Right lobe of liver (tissue), 6 donors: ENCODE results near the gene PTPRT. TPM values are rescaled to one million over a fixed set of nuclear protein-coding genes. Genes with fewer than 3 reads are reported as not detected.

Experiments used
- ATAC-seq, 4 donors: fragments of 200-7000 bp; cut with Tn5 transposase; one replicate each; pipeline ENCODE4 v1.9.1; 2020; ENCODE audit warnings: mild to moderate bottlenecking in 4 of 4, moderate library complexity in 4 of 4
- DNase-seq, 3 donors: peaks; one replicate each; pipeline ENCODE4 v3.0.0-alpha.2; 2020
- H3K27ac ChIP-seq, 3 donors: fragments of 200-600 bp; one replicate each; pipeline ENCODE4 v1.8.0; 2022
- H3K27me3 ChIP-seq, 2 donors: fragments of 200-600 bp; one replicate each; pipeline ENCODE4 v1.8.0; 2022
- H3K36me3 ChIP-seq, 4 donors: fragments of 200-600 bp; sonication (generic) in 1 of 4; one replicate each; pipeline versions ENCODE4 v1.5.1 to v1.8.0; 2017 to 2022; ENCODE audit warnings: control low read depth in 1 of 4
- H3K4me1 ChIP-seq, 4 donors: fragments of 200-600 bp; sonication (generic) in 1 of 4; one replicate each; pipeline versions ENCODE4 v1.5.1 to v1.8.0; 2017 to 2022; ENCODE audit warnings: control low read depth in 1 of 4
- H3K4me3 ChIP-seq, 3 donors: fragments of 200-600 bp; one replicate each; pipeline ENCODE4 v1.8.0; 2022
- H3K9me3 ChIP-seq, 4 donors: fragments of 200-600 bp; sonication (generic) in 1 of 4; one replicate each; pipeline versions ENCODE4 v1.5.1 to v1.8.0; 2017 to 2022; ENCODE audit warnings: control low read depth in 1 of 4
- CTCF ChIP-seq, 4 donors: fragments of 200-600 bp in 3 of 4; fragments of 450-650 bp in 1 of 4; IDR thresholded peaks; one replicate each; pipeline versions ENCODE4 v1.5.1 to v1.8.0; 2016 to 2022; ENCODE audit warnings: antibody characterized with exemption in 4 of 4, mild to moderate bottlenecking in 2 of 4
- POLR2A ChIP-seq: fragments of 450-650 bp; IDR thresholded peaks from one replicate; pipeline ENCODE4 v1.6.1; 2017; ENCODE audit warnings: antibody characterized with exemption, mild to moderate bottlenecking
- WGBS: methylation state at CpG from one replicate; pipeline ENCODE4 v1.1.6; 2018; ENCODE audit warnings: low coverage, low lambda C conversion rate; ENCODE audit not compliant: insufficient coverage; ENCODE audit errors: missing lambda C conversion rate; 5-methylcytosine and 5-hydroxymethylcytosine counted together
- intact Hi-C, 2 donors: fragments of 100-400 bp; cut with DNase I; formaldehyde crosslinking; loops; one replicate each; pipeline versions ENCODE4 v1.11.2 to v1.14.1; 2022
- total RNA-seq, 6 experiments: library from RNA; depleted of rRNA in 2 of 6; stranded (reverse); fragments of >200 nt in 2 of 6; fragmentation: NEBNext Ultra II Directional in 3 of 6; extraction: Animal tissue kit (Norgen Biotek cat#: 25700) in 3 of 6; gene quantifications; one replicate each; pipeline versions ENCODE4 v1.1.0 to v1.2.4, GENCODE V29; 2016 to 2023
- donor health status: DM: no; HTN: yes; CAD: no.
- donor health status: DM: no; HTN: no; CAD: no.
- donor health status: DM: no; HTN: no; CAD: no.
- donor health status: DM: no; HTN: yes; CAD: no.
- donor health status: DM: no; HTN: yes; CAD: no.

Gene PTPRT
- total RNA-seq, 6 experiments from 2014 or later: 0.18 to 1.0 (median 0.51) TPM

DNA sequence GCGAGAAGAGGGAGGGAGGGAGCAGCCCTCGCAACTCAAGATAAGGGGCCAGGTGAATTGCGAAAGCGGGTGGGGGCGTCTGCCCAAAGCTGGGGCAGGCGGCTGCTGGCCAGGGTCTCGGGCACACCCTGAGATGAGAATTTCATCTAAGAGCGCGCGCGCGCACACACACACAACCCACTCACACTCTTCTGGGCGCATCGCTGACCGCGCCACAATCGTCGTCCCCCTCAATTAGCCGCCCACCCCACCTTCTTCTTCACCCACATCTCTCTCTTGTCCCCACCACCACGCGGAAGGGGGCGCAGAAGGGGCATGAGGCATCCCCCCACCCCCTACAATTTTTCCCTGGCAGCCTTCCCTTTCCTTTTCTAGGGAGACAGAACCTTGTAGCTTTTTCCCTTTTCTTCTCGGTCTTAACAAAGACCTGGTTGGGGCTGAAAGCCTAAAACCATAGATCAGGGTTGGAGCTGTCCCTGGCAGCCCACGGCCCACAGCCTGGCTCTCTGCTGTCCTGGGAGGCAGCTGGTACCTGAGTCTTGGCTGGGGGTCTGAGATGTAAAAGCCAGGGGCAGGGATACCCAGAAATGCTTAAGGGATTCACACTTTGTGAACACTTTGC, 737 bp upstream of the PTPRT start:
- no peak overlapping the region for H3K27ac ChIP-seq
- intact Hi-C loops: no loop called here
- H3K9me3 ChIP-seq: no peaks in the 10 kb centered on the region
- TF ChIP-seq CTCF (IDR thresholded peaks at IDR 0.05): no peak
- TF ChIP-seq POLR2A: no peak
- DNase-seq: no peak
- ATAC-seq: no peak
- WGBS: 11% methylated on average over 11 of the region's 24 CpGs
- no peaks in the 10 kb centered on the region for H3K36me3 ChIP-seq
- no peaks in the 10 kb centered on the region for H3K4me1 ChIP-seq
- no peaks in the 10 kb centered on the region for H3K27me3 ChIP-seq
- no peak overlapping the region for H3K4me3 ChIP-seq

GRCh38 chr20:43188861-43189553, 699 bp downstream of the PTPRT start:
- 3% methylated on average over 26 of the region's 64 CpGs for WGBS

GRCh38 chr20:43188234-43188653, 1.5 kb downstream of the PTPRT start:
- intact Hi-C loops: no loop called here
- TF ChIP-seq CTCF (IDR thresholded peaks at IDR 0.05): no peak
- TF ChIP-seq POLR2A: no peak
- DNase-seq (no peak), ATAC-seq (peak in 1 of 4 donors; percentile 9)
- H3K9me3 ChIP-seq: no peaks in the 10 kb centered on the region
- H3K36me3 ChIP-seq: no peaks in the 10 kb centered on the region
- H3K4me3 ChIP-seq: peak overlapping the region in 1 of 3 donors; percentile 20
- no peaks in the 10 kb centered on the region for H3K27me3 ChIP-seq
- no peaks in the 10 kb centered on the region for H3K4me1 ChIP-seq
- WGBS: 5% methylated on average over 16 of the region's 16 CpGs
- no peak overlapping the region for H3K27ac ChIP-seq

More at GRCh38 chr20:43188861-43189553, 699 bp downstream of the PTPRT start:
- no peak for DNase-seq
- no peak for ATAC-seq
- H3K27me3 ChIP-seq: no peaks in the 10 kb centered on the region
- intact Hi-C loops: no loop called here
- no peaks in the 10 kb centered on the region for H3K4me1 ChIP-seq
- no peak overlapping the region for H3K27ac ChIP-seq
- no peaks in the 10 kb centered on the region for H3K36me3 ChIP-seq
- H3K4me3 ChIP-seq: peak overlapping the region in 2 of 3 donors; percentile 16 to 31
- H3K9me3 ChIP-seq: no peaks in the 10 kb centered on the region
- no peak for TF ChIP-seq POLR2A
- no peak for TF ChIP-seq CTCF (IDR thresholded peaks at IDR 0.05)

- intact Hi-C loops: no loop called here
- H3K27ac ChIP-seq: no peak overlapping the region
- DNase-seq: peak; percentile 65 to 78 (median 71)
- peak; percentile 74 to 91 (median 84) for ATAC-seq
- H3K27me3 ChIP-seq: no peaks in the 10 kb centered on the region
- no peaks in the 10 kb centered on the region for H3K36me3 ChIP-seq
- WGBS: 6% methylated on average over 24 of the region's 24 CpGs
- no peaks in the 10 kb centered on the region for H3K9me3 ChIP-seq
- TF ChIP-seq CTCF (IDR thresholded peaks at IDR 0.05) (peak; percentile 86 to 99 (median 97)), POLR2A (no peak)
- H3K4me3 ChIP-seq: peak overlapping the region in 1 of 3 donors; percentile 20
- no peaks in the 10 kb centered on the region for H3K4me1 ChIP-seq
Observed at GRCh38 chr20:43187476-43188233, 2.1 kb downstream of the PTPRT start.
